Right forelimb (tissue), 1 donor: ENCODE results near the gene JAZF1.
"Not testable (repeated sequence)": the region's sequence is repeated elsewhere in the genome, so short reads cannot be mapped to it uniquely, and the experiment has no call there.

ENCODE experiments used
- DNase-seq: peaks from one replicate; pipeline ENCODE4 v3.0.0-alpha.2; 2018

The JAZF1 gene

GRCh38 chr7:27861747-27862146 lies 318.8 kb downstream of the JAZF1 start:
- no peak for DNase-seq

- no peak for DNase-seq
Measured at GRCh38 chr7:27860800-27861199, 319.8 kb downstream of the JAZF1 start.

GRCh38 chr7:27856703-27857485 lies 323.7 kb downstream of the JAZF1 start:
- not testable (repeated sequence) for DNase-seq

DNA sequence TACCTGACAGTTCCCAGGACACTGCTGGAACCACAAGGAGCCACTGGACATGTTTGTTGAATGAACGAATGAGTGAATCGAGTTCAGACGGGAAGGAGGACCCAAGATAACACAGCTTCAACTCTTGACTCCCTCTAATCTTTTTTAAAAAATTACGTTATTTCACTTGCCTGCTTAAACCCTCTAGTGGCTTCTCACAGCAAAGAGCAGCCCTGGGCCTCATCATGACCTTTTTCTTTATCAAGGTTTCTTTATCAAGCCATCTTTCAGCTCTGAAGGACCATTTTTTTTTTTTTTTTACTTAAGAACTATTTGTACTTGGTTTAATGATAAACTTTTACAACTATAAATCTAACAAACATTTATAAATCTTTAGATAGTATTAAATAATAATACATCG lies 330.1 kb downstream of the JAZF1 start:
- no peak for DNase-seq

GRCh38 chr7:27846388-27846787 lies 334.2 kb downstream of the JAZF1 start:
- DNase-seq = no peak

GRCh38 chr7:27843584-27844305 lies 336.9 kb downstream of the JAZF1 start:
- no peak for DNase-seq

DNA sequence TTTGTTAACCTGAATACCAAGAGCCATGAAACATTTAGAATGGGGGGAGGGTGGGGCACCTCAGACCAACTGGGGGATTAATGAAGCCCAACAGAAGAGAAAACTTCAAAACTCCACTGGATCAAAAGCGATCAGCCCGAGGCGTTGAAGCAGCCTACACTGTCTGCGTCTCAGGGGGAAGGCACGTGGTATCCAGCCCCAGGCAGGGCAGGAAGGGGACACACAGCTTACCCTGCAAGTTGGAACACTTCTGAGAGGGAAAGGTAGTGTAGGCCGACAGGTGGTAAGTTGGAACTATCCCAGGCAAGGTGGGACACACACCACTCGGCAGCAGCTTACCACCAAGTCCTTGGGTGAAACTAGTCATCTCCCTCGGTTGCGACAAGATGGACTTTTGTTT lies 337.7 kb downstream of the JAZF1 start:
- no peak for DNase-seq

GRCh38 chr7:27842094-27842692 lies 338.4 kb downstream of the JAZF1 start:
- no peak for DNase-seq

DNA sequence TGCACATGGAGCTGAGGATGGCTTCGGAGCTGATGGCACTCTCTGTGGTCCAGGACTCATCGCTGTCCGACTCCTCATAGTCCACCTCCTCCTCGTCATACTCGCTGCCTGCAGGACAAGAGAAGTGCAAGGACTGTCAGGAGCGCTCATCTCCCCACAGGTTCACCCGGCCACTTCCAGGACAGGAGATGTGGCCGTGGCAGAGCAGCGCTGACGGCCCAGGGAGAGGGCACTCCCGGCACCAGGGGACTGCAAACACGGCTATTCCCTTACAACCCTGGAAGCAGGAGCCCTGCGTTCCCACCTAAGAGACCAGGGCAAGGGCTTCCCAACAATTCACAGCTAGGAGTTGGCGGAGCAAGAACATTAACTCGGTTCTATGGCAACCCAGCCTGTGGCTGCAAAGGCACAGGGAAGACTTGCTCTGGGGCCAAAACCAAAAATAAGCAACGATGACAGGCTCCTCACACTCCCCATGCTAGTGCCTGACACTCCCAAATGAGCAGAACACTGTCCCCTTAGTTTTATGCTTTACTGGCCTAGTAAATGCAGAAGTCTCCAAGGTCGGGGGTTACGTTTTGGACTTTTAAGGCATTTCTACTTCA lies 339.7 kb downstream of the JAZF1 start:
- DNase-seq = no peak

DNA sequence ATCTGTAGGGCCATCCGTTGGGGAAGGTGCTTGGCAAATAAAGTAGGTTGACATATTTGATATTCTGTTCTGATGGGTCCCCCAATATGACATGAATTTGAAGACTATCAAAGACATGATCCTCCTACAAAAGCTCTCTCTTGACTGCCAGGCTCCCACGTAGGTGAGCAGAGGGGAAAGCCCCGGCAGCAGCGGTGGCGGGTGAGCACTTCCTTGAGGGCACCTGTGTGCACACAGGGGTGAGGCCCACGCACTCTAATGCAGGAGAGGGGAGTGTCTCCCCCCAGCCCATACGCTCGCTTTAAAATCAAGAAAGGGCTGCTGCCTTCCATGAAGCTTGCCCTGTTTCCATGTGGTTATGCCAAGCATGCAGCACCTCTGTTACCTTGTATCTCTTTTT lies 340.3 kb downstream of the JAZF1 start:
- no peak for DNase-seq

DNA sequence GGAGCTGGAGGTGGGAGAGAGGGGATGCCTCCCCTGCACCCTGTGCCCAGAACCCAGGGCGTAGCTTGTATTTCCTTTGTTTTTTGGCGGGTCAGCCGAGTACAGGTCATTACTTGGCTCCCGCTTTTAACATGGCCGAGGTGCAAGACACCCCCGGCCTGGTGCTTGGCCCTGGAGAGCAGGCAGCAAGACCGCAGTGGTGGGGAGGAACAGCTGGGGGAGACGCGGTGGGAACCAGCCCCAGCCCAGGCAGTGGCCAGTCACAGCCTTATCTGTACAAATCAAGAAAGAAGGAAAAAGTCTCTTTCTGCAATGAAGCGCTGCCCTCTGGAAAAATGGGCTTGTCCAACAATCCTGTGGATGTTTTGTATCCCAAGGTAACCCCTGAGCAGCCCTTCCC lies 341.5 kb downstream of the JAZF1 start:
- DNase-seq = no peak

DNA sequence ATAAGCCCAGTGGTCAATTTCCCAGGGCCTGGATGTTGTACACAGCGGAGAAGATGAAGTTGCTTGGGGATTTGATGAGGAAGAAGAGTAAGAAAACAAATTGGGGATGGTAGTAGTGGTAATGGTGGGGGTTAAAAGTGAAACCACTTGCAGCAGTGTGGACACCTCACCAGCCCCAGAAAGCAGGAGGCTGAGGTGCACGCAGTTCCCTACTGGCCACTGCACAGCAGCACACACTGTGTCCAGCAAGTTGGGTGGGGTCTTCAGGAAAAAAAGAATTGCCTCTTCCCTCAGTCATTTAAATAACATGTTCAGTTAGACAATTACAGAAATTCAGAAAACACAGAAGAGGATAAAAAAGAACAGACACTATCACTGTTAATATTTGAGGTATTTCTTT lies 344.1 kb downstream of the JAZF1 start:
- no peak for DNase-seq

GRCh38 chr7:27835376-27835775 lies 345.2 kb downstream of the JAZF1 start:
- no peak for DNase-seq

DNA sequence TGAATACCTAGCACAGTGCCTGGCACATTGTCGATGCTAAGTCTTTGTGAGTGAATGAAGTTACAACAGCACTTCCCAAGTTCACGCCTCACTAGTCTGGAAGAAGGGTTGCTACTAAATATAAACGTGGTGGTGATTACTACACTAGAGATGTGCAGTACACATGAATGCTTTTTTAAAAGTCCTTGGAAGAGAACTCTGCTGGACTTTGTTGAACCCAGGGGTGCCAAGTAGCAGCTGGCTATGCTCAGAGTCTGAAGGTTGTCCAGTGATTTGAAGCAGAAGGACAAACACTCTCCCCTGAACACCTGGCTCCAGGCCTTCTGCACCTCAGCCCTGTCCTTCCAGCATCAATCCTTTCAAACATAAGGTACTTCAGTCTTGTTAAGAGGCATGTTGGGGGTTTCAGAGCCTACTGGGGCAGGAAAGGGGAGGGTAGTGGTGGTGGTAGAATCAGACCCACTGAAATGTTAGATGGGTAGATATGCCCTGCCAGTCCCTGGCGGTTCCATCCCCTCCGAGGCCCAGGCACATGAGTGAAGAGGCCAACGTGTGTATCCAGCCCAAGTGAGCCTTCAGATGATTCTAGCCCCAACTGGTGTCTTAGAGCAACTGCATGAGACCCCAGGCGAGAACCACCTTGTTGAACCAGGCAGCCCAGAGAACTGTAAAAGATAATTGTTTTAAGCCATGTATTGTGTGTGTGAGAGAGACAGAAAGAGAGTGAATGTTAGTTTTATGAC lies 346.2 kb downstream of the JAZF1 start:
- DNase-seq = no peak

- DNase-seq = no peak
Measured at GRCh38 chr7:27826357-27826756, 354.2 kb downstream of the JAZF1 start.

GRCh38 chr7:27825891-27826290 lies 354.7 kb downstream of the JAZF1 start:
- DNase-seq = no peak

DNA sequence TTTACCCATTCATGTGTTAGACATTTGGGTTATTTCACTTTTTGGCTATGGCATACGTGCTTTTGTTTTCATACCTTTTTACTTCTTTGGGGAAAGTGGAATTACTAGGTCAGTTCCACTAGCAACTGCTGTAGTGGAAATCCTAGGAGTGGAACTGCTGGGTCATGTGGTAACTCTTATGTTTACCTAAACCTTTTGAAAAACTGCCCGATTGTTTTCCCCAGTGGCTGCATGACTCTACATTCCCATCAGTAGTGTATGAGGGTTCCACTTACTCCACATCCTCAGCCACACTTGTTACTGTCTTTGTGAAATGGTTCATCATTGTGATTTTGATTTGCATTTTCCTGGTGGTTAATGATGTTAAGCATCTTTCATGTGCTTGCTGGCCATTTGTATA lies 358.4 kb downstream of the JAZF1 start:
- DNase-seq = no peak

DNA sequence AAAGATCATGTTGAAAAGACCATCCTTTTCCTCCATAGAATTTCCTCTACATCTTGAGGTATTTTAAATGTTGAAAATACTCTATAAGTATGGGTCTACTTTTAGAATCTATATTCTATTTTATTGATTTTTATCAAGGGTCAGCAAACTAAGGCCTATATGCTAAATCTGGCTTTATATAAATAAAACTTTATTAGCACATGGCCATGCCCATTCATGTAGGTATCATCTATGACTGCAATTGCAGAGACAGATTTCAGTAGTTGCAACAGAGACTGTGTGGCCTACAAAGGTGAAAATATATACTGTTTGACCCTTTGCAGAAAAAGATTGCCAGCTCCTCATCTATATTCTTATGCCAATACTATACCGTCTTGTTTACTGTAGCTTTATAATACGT lies 367.9 kb downstream of the JAZF1 start:
- no peak for DNase-seq

- DNase-seq = no peak
Measured at GRCh38 chr7:27810186-27810585, 370.4 kb downstream of the JAZF1 start.

DNA sequence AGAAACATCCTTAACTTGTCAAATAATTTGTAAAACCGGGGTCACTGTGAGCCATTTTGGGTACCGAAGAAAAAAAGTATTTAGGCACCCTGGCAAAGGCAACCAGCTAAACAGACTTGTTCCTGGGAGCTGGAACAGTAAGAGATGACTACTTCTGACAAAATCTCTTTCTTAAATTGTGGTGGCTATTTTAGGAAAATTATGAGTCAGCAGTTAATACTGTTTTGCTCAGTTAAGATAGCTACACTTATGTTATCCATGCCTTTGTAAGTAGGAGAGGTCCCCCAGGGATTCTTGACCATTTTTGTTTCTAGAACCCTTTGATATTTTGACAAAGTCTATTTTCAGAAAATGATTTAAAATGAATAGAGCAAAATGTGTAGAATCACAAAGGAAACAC lies 372.0 kb downstream of the JAZF1 start:
- DNase-seq = no peak

GRCh38 chr7:27804139-27804538 lies 376.5 kb downstream of the JAZF1 start:
- DNase-seq = no peak

DNA sequence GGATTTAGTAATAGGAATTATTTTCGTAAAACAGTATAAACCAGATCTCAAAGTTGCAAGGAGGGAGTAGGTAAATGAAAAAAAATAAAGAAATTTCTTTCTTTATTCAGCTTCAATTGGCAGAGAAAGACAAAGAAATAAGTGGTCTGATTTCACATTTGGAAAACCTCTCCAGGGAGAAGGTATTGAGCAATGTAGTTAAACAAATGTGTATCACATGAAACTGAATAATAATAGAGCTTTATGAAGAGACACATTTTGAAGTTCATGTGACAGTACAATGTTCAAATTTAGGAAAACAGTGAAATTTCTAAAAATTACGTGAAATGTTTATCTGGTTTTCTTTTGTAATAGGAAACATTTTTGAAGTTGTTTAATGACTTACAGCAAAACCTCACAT lies 377.6 kb downstream of the JAZF1 start:
- DNase-seq = no peak

DNA sequence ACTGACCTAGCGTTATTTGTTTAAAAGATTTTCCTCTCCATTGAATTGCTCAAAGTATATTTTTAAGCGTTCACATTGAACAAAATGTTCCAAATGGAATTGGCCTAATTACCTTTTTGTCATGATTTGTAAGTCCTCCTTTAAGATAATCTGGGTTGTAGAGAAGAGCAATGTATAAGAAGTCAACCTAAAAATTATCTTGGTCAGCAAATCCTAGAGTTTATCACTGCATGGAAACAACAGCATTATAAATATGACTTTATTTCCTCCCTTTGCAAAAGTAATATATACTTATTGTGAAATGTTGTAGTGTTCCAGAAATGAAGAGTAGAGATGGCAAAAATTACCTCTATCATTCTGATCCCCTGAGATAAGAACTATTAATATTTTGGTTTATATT lies 381.4 kb downstream of the JAZF1 start:
- no peak for DNase-seq
